ENCODE measurements around the gene PGGHG. TPM values are rescaled to one million over a fixed set of nuclear protein-coding genes. Genes with fewer than 3 reads are reported as not detected.

PGGHG gene
- total and polyA plus RNA-seq, 12 donors: 3.3 to 45.3 (median 7.4) TPM

DNA sequence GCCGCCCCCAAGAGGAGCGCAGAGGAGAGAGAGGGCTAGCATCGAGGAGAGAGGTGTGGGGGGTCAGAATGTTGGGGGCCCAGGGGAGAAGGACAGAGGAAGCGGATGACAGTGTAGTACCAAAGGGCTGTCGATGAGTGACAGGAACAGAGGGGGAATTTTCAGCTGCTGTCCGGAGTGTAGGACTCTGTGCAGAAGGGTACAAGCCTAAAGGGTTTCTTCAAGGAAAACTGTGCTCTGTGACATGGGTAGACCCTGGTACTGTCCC is 16.1 kb upstream of the PGGHG start:
- Histone ChIP-seq H3K9me3 (peaks cover 0 to 3% (median 0%) of the 10 kb centered on the region in 11 donors), H3K4me1 (peaks cover 0 to 29% (median 0%) of the 10 kb centered on the region in 9 donors), H3K4me3 (no peak overlapping the region), H3K27me3 (peaks cover 0 to 55% (median 26%) of the 10 kb centered on the region in 7 donors), H3K36me3 (no peaks in the 10 kb centered on the region), H3K27ac (no peak overlapping the region)
- 72 to 80% methylated on average over 6 of the region's 6 CpGs for WGBS, 2 donors
- TF ChIP-seq, protein P1, sequence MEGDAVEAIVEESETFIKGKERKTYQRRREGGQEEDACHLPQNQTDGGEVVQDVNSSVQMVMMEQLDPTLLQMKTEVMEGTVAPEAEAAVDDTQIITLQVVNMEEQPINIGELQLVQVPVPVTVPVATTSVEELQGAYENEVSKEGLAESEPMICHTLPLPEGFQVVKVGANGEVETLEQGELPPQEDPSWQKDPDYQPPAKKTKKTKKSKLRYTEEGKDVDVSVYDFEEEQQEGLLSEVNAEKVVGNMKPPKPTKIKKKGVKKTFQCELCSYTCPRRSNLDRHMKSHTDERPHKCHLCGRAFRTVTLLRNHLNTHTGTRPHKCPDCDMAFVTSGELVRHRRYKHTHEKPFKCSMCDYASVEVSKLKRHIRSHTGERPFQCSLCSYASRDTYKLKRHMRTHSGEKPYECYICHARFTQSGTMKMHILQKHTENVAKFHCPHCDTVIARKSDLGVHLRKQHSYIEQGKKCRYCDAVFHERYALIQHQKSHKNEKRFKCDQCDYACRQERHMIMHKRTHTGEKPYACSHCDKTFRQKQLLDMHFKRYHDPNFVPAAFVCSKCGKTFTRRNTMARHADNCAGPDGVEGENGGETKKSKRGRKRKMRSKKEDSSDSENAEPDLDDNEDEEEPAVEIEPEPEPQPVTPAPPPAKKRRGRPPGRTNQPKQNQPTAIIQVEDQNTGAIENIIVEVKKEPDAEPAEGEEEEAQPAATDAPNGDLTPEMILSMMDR (IDR thresholded peaks at IDR 0.05): no peak
- ATAC-seq: no peak
- no peak for DNase-seq
- intact Hi-C loops (cut with DNase I): no loop called here

DNA sequence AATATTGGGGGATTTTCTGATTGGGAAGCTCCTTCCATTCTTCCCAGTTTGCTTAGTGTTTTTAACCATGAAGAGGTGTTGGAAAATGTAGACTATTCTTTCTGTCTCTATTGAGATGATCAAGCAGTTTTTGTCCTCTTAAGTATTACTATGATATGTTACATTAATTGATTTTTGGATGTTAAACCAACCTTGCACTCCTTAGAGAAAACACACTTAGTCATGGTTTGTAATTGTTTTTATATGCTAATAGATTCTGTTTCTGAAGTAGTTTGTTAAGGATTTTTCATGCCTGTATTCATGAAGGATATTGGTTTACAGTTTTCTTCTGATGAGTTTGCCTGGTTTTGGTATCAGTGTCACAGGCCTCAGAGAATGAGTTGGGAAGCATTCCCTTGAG is 12.7 kb upstream of the PGGHG start:
- TF ChIP-seq, protein P1 (IDR thresholded peaks at IDR 0.05): no peak
- H3K27me3 ChIP-seq: peaks cover 27 to 65% (median 48%) of the 10 kb centered on the region in 7 donors
- no peak overlapping the region for H3K4me3 ChIP-seq
- DNase-seq (no peak), ATAC-seq (no peak)
- intact Hi-C loops (cut with DNase I): no loop called here
- no peak overlapping the region for H3K27ac ChIP-seq
- H3K9me3 ChIP-seq: peaks cover 0 to 3% (median 0%) of the 10 kb centered on the region in 11 donors
- H3K36me3 ChIP-seq: no peaks in the 10 kb centered on the region
- peaks cover 5 to 28% (median 24%) of the 10 kb centered on the region in 9 donors for H3K4me1 ChIP-seq

DNA sequence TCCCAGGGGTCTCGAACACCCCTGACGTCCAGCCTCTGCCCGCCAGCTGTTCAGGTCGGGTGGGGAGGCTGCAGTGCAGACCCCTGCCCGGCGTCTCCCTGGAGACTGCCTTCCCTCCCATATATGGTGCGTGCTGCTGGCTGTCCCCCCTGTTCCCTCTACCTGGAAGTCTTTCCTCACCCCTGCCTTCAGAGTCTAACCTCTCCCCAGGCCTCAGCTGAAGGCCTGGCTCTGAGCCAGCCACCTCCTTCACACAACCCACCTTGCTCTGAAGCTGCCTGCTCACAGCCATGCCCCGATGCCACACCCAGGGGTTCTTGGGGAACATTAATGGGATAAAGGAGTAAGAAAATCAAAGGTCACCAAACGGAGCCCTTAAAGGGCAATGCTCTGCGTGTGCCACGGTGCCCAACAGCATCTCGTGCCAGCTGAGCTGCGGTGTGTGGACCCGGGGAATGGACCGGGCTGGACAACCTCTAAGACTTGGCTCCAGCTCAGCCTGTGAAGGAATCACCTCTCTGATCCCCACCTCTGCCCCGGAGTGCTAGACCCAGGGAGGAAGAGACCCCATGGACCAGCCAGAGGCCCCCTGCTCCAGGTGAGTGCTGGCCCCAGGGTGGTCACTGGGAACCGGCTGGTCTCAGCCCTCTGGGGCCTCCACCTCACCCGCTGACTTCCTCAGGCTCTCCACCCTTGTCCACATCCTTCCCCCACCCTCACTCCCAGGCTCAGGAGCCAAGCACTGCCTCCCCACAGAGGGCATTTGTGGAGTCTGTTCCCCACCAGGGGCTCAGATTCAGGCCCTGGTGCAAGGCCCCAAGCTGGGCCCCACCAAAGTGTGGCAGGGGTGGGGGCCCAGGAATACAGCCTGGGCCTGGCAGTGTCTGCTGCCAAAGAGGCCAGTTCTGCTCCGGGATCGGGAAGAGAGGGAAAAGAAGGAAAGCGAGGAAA is 10.7 kb upstream of the PGGHG start, which contains the start of gene NLRP6:
Gene NLRP6 (plus strand): TSS at position 407 of the 951 bp plus-strand sequence. CDS start 163 bp downstream, at position 570.
- intact Hi-C loops (cut with DNase I): no loop called here
- peaks cover 5 to 35% (median 26%) of the 10 kb centered on the region in 9 donors for H3K4me1 ChIP-seq
- no peaks in the 10 kb centered on the region for H3K36me3 ChIP-seq
- H3K27me3 ChIP-seq: peaks cover 33 to 78% (median 65%) of the 10 kb centered on the region in 7 donors
- TF ChIP-seq, protein P1 (IDR thresholded peaks at IDR 0.05): no peak
- DNase-seq (peak in 1 of 2 donors; percentile 2), ATAC-seq (no peak)
- peaks cover 0 to 3% (median 0%) of the 10 kb centered on the region in 11 donors for H3K9me3 ChIP-seq
- H3K27ac ChIP-seq: peak within 1 kb of the TSS in 1 of 10 donors; percentile 61
- peak within 1 kb of the TSS in 9 of 10 donors; percentile 19 to 46 (median 26) for H3K4me3 ChIP-seq
- WGBS, 2 donors: 76 to 77% methylated on average over 21 of the region's 21 CpGs

DNA sequence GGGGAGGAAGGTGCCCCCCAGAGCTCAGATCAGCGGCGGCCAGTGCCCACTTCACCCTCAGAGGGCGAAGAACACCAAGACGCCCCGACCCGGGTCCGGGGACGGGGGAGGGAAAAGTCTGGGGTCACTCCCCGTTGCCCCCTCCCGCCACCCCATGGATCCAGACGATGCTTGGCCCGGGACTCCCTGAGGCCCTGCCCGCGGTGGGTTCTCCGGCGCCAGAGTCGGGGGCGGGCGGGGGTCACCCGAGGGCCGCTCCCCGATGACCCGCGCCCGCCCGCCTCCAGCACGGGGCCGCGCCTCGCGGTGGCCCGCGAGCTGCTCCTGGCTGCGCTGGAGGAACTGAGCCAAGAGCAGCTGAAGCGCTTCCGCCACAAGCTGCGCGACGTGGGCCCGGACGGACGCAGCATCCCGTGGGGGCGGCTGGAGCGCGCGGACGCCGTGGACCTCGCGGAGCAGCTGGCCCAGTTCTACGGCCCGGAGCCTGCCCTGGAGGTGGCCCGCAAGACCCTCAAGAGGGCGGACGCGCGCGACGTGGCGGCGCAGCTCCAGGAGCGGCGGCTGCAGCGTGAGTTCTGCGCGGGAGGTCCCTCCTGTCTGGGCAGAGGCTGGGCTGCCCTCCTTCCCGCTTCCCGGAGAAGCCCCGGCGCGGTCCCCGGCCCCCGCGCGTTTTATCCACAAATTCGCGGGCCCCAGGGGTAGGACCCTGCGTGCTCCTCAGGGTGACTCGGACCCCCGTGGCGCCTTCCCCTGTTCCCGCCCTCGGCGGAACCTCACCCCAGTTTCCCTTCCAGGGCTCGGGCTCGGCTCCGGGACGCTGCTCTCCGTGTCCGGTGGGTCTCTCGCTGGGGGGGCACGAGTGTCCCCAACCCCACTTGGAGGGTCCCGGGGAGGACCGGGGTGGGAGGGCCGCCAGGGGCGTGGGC is 9.6 kb upstream of the PGGHG start:
- Histone ChIP-seq H3K27me3 (peaks cover 33 to 88% (median 75%) of the 10 kb centered on the region in 7 donors), H3K4me3 (peak overlapping the region in 9 of 10 donors; percentile 19 to 46 (median 26)), H3K4me1 (peaks cover 5 to 35% (median 26%) of the 10 kb centered on the region in 9 donors), H3K27ac (peak overlapping the region in 1 of 10 donors; percentile 61), H3K9me3 (peaks cover 0 to 3% (median 0%) of the 10 kb centered on the region in 11 donors), H3K36me3 (no peaks in the 10 kb centered on the region)
- intact Hi-C loops (cut with DNase I): no loop called here
- DNase-seq (peak in 1 of 2 donors; percentile 3), ATAC-seq (peak in 6 of 8 donors; percentile 11 to 35 (median 26))
- WGBS, 2 donors: 12 to 13% methylated on average over 87 to 97 of the region's 97 CpGs
- TF ChIP-seq, protein P1 (IDR thresholded peaks at IDR 0.05): no peak
